HG03045 (cell line): ENCODE measurements around the gene PCDH9.

Source experiments
- ATAC-seq: cut with Tn5 transposase; IDR thresholded peaks from one replicate; pipeline ENCODE4 v1.9.1; 2021; ENCODE audit warnings: mild to moderate bottlenecking, moderate library complexity; ENCODE audit not compliant: unreplicated experiment

Gene PCDH9

GRCh38 chr13:66994097-66994496, 236.0 kb downstream of the PCDH9 start:
- ATAC-seq = peak; percentile 79

DNA sequence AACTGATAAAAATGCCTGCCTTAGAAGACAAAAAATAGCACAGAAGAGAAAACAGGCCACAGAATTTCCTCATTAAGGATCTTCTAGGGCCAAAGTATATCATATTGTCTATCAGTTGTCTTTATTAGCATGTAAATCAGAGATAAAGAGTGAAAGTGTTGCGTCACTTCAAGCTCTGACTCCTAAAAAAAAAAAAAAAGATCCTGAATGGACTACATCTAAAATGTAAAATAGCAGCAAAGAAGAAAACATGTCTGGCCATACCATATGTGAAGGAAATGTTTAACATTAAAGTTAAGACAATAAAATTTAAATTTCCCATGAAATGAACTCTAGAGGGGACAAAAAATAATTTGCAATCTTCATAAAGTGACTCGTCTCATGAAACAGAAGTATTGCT, 237.4 kb downstream of the PCDH9 start:
- ATAC-seq = no peak

DNA sequence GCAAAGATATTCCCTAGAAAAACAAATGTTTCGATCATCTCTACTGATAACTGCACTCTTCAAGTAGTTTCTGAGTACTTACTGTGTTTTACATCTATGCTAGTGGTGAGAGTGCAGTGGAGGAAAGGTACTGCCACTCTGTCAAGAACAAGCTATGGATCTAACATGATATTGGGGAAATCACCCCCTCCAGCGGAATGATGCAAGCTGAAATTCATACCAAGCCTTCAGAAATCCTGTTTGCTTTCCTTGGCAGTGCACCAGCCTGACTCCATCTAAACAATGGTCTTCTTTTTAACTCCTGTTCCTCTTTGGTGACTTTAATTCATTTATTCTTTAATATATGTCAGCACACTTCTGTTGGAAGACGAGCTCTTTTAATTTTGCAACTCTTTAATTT, 238.0 kb downstream of the PCDH9 start:
- no peak for ATAC-seq

- no peak for ATAC-seq
These were observed 245.9 kb downstream of the PCDH9 start for GRCh38 chr13:66984241-66984640.

DNA sequence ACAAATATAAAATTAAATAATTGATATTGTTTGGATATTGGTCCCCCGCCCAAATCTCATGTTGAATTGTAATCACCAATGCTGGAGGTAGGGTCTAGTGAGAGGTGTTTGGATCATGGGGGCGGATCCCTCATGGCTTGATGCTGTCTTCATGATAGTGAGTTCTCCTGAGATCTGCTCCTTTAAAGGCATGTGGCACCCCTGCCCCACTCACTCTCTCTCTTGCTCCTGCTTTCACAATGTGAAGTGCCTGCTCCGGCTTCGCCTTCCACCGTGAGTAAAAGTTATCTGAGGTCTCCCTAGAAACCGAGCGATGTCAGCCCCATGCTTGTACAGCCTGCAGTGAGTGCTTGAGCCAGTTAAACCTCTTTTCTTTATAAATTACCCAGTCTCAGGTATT, 248.2 kb downstream of the PCDH9 start:
- no peak for ATAC-seq

DNA sequence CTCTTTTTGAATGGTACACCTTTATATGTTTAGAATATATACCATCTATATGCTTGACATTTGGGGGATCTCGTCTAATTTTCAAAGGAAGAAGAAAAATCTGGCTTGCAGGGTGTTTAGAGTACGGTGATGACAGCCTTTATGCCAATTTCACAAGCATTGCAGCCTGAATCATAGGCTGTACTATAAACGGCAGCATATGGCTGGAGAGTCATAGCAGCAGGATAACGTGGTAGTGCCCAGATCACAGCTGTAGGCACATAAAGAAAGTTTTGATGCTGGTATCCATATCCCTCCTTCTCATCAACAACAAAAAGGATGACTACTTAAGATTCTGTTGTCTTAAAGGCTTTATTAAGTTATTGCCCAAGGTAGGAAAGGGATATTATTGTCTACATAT, 253.0 kb downstream of the PCDH9 start:
- ATAC-seq = no peak

DNA sequence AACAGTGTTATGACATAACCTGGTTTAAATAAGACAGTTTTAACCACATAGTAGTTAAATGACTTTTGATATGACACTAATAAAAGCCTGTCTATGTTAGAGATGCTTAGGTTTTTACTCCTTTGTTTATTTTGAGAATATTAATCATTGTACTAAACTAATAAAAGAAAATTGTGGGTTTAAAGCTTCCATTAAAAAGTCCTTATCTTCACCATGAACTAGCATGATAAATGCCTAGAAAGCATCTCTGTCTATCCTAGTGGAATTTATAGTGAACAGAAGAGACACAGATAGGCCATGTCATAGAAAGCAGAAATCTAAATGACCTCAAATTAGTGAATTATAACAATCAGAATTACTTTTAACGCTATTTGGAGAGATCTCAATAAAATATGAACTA, 255.2 kb downstream of the PCDH9 start:
- no peak for ATAC-seq

DNA sequence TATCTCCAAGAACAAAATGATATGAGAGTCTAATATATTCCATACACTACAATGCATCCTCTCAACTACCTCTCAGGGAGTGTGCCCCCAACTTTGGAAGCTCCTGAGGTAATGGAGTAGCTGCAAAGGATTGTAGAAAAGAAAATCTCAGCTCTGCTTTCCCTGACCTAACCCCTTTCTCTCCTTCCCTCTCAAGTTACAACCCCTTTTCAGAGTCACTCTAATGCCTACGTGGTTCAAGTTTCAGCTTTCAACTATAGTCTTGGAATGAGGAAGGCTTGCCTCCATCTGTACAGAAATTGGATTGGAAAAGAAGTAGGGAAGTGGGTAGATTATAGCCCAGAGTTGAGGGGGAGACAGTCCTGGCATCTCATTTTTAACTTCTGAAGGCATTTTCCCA, 256.0 kb downstream of the PCDH9 start:
- no peak for ATAC-seq

GRCh38 chr13:66972659-66973058, 257.5 kb downstream of the PCDH9 start:
- no peak for ATAC-seq

DNA sequence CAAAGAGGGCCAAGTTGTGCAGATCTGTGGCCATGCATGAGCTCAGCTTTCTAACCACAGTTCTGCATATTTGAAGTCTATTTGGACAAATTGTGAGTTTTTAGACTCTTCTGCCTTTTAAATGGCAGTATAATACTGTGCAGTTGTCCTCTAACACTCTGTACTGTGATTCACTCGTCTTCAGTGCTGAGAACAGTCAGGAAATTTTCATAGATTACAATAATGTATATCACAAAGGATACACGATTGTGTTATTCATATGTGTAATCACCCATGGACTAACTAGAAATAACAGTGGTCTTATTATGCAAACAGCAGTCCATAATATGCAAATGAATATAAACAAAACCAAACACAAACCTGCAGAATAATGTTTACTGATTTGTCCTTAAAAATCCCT, 259.1 kb downstream of the PCDH9 start:
- ATAC-seq = no peak

DNA sequence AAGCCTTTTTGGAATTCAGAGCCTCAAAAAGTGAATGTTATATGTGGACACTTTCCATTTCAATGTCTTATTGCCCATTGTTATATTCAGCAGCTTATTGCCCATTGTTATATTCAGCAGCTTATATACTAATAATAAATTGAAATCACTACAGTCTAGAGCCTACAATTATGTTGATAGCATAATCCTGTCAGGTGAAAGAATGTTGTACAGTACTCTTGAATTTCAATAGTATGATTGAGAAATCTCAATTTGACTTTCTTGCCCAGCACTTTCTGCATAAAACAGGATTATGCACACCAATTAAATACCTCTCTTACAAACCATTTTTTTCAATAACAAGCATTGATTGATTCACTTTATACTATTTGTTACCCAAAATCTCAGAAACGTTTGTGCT, 260.8 kb downstream of the PCDH9 start:
- no peak for ATAC-seq

- no peak for ATAC-seq
These were observed 262.1 kb downstream of the PCDH9 start for GRCh38 chr13:66967811-66968597.

DNA sequence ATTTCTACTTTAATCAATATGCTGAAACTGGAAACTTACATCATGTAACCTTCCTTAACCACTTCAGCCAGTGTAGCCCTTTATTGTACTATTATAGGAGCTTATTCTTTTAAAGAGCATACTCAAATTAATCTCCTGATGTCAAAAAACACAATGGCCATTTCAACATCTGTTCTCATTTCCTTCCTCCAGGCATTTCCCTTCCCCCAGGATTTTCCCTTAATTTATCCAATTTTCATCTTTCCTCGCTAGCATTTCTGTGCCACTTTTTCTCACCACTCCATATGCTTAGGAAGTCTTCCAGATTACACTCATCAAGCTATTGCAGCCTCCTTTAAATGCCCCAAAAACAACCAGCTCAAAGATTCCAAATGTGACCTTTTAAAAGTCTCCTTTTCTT, 265.0 kb downstream of the PCDH9 start:
- ATAC-seq = no peak

DNA sequence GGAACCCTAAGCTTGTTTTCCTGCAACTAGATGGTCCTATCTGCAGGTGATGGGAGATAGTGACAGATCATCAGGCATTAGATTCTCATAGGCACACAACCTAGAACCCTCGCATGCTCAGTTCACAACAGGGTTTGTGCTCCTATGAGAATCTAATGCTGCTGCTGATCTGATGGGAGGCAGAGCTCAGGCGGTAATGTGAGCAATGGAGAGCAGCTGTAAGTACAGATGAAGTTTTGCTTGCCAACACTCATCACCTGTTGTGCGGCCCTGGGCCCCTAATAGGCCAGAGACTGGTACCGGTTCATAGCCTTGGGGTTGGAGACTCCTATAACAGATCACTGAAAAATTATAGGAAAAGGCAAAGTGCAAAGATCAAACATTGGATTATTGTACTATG, 267.2 kb downstream of the PCDH9 start:
- no peak for ATAC-seq

GRCh38 chr13:66958611-66959010, 271.5 kb downstream of the PCDH9 start:
- no peak for ATAC-seq

GRCh38 chr13:66952507-66952906, 277.6 kb downstream of the PCDH9 start:
- no peak for ATAC-seq

- no peak for ATAC-seq
These were observed 278.7 kb downstream of the PCDH9 start for GRCh38 chr13:66951426-66951825.

DNA sequence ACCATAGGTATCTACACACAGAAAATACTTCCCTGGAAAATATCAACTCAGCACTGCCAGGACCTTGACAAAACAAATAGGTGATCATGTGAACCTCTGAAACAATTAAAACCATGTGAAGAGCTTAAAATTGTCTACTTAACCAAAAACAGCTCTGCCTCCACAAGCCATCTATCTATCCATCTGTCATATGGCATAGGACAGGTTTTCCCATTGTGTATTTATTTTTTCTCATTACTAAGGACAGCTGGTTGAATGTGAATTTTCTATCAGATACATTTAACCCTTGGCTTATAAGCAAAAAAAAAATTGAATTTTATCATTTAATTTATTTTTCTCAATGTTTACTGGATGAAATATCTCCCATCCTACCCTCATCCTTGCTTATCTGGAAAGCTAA, 279.5 kb downstream of the PCDH9 start:
- no peak for ATAC-seq

DNA sequence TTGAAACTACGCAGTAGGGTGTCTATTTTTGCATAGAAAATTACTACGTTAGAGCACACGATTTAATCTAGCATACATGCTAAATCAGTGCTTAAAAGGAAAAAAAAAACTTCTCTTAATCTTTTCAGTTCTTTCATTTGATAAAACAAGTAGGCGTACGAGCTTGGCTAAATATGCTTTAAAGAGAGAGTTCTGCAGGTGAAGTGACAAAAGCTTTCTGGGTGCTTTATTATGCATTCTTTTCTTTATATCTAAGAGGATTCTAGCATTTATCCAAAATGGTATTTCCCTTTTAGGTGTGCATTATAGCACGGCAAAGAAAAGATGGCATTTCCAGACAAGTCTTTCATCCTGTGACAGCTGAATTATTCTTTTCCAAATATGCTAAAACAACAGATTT, 281.2 kb downstream of the PCDH9 start:
- no peak for ATAC-seq

GRCh38 chr13:66943530-66943929, 286.6 kb downstream of the PCDH9 start:
- no peak for ATAC-seq

DNA sequence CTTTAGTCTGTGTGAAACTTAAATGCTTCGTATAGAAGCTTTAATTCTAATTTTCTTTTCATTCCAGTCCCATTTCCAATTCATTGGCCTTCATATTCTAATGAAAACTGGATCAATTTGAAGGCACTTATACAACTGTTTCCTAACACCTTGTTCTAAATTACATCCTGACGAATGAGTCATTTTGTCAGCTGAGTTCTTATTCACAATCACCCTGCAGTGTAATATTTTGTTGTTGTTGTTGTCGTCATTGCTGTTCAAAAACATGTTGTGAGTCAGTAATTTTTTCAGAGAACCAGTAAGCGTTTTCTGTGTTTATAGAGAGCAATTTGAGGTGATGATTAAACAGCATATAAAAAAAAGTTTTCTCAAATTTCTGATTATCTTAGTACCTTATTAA, 290.0 kb downstream of the PCDH9 start:
- ATAC-seq = no peak

DNA sequence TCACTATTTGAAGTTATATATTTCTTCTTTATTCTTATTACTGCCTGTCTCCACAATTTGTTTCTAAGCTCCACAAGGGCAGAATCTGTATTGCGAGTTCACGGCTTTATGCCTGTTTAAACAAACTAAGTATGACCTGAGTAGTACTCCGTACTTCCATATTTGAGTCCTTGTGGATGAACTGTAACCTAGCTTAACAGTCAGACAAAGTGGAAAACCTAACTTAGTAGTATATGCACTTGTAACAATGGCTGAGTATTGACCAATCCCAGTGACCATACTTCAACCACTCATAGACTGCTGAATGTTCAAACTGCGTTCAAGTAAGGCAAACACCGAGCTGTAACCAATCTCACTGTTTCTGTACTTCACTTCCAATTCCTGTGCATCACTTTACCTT, 292.7 kb downstream of the PCDH9 start:
- ATAC-seq = no peak

- no peak for ATAC-seq
These were observed 296.1 kb downstream of the PCDH9 start for GRCh38 chr13:66933994-66934393.
